ENCODE results near the gene ZMYND8. TPM values are rescaled to one million over a fixed set of nuclear protein-coding genes. Genes with fewer than 3 reads are reported as not detected.

The ZMYND8 gene
- total RNA-seq, 4 donors from 2014 or later, result 41.6 to 79.4 (median 60.7) TPM

DNA sequence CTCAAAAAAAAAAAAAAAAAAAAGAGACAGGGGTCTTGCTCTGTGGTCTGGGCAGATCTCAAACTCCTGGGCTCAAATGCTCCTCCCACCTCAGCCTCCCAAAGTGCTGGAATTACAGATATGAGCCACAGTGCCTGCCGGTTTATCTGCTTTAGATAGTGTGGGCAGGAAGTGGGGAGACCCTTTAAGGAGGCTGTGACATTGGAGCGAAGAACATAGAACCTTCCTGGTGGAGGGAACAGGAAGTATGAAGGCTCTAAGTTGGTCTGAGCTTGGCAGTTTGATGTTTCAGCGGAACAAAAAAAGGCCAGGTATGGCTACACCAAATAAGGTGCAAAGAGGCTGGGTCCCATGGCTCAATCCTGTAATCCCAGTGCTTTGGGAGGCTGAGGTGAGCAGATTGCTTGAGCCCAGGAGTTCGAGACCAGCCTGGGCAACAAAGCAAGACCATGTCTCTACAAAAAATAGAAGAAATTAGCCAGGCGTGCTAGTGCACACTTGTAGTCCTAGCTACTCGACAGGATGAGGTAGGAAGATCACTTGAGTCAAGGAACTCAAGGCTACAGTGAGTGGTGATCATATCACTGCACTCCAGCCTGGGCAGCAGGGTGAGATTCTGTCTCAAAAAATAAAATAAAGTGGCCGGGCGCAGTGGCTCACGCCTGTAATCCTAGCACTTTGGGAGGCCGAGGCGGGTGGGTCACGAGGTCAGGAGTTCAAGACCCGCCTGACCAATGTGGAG is 8.7 kb upstream of the ZMYND8 start:
- no peaks in the 10 kb centered on the region for H3K36me3 ChIP-seq
- WGBS, 2 donors (ENCODE audit: low coverage in 1 of 2), result 88 to 89% methylated on average over 10 to 13 of the region's 13 CpGs
- in situ Hi-C loops (cut with MboI; ENCODE audit: low pct_ligation_motif_present in 1 of 4, low pct_unique_long_range_greater_than_20kb in 1 of 4, low sequenced_read_pairs in 3 of 4), result loop anchor here in 1 of 4 donors (10.0 kb wide), 1 partner anchor 50 kb away; no protein-coding TSS in a partner anchor

DNA sequence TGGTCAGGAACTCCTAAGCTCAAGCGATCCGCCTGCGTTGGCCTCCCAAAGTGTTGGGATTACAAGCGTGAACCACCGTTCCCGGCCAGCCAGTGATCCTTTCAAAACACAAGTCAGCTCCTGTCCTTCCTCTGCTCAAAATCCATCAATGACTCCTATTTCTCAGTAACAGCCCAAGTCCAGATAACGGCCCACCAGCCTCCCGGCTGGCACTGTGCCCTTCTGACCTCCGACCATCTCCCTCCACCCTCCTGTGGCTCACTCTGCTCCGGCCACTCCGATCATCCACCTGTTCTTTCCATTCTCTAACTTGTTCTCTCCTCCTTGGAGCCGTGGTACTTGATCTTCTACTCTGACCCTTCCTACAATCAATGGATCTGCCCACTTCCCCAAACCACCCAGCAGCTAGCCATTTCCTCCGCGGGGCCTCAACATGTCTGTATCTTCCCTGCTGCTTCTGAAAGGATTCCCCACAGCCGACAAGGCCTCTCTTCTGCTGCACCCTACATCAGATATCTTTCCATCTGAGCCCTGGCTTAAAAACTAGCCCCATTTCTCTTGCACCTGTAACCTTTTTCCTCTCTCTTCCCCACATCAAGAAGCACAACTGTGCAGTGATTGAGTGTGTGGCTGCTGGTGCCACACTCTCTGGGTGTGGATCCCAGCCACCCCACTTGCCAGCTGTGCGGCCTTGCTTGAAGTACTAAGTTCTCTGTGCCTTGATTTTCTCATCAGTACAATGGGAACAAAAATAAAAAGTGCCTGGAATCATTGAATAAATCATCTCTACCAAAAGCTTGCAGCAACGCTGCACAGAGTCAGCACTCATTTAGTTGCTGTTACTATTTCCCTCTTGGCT is 6.1 kb upstream of the ZMYND8 start:
- 94 to 95% methylated on average over 12 to 17 of the region's 17 CpGs for WGBS, 2 donors (ENCODE audit: low coverage in 1 of 2)
- Histone ChIP-seq H3K36me3 (no peaks in the 10 kb centered on the region), H3K27ac (peak overlapping the region in 2 of 4 donors; percentile 99 to 100), H3K4me1 (peaks cover 39 to 44% (median 39%) of the 10 kb centered on the region in 4 donors), H3K4me3 (no peak overlapping the region), H3K9me3 (no peaks in the 10 kb centered on the region), H3K27me3 (no peaks in the 10 kb centered on the region)
- in situ Hi-C loops (cut with MboI; ENCODE audit: low pct_ligation_motif_present in 1 of 4, low pct_unique_long_range_greater_than_20kb in 1 of 4, low sequenced_read_pairs in 3 of 4), result loop anchor here in 1 of 4 donors (10.0 kb wide), 1 partner anchor 48 kb away; no protein-coding TSS in a partner anchor
- DNase-seq, result no peak
- no peak for TF ChIP-seq POLR2AphosphoS5 (IDR thresholded peaks at IDR 0.05)
- intact Hi-C loops (cut with DNase I; ENCODE audit: low total_unique reads), result no loop called here

More for the DNA sequence above, 8.7 kb upstream of the ZMYND8 start:
- Histone ChIP-seq H3K4me3 (no peak overlapping the region), H3K9me3 (no peaks in the 10 kb centered on the region), H3K27ac (no peak overlapping the region), H3K27me3 (no peaks in the 10 kb centered on the region), H3K4me1 (peaks cover 13 to 18% (median 14%) of the 10 kb centered on the region in 4 donors)
- TF ChIP-seq, protein P1, sequence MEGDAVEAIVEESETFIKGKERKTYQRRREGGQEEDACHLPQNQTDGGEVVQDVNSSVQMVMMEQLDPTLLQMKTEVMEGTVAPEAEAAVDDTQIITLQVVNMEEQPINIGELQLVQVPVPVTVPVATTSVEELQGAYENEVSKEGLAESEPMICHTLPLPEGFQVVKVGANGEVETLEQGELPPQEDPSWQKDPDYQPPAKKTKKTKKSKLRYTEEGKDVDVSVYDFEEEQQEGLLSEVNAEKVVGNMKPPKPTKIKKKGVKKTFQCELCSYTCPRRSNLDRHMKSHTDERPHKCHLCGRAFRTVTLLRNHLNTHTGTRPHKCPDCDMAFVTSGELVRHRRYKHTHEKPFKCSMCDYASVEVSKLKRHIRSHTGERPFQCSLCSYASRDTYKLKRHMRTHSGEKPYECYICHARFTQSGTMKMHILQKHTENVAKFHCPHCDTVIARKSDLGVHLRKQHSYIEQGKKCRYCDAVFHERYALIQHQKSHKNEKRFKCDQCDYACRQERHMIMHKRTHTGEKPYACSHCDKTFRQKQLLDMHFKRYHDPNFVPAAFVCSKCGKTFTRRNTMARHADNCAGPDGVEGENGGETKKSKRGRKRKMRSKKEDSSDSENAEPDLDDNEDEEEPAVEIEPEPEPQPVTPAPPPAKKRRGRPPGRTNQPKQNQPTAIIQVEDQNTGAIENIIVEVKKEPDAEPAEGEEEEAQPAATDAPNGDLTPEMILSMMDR (IDR thresholded peaks at IDR 0.05), result no peak
- no peak for TF ChIP-seq POLR2AphosphoS5 (IDR thresholded peaks at IDR 0.05)
- TF ChIP-seq POLR2A (IDR thresholded peaks at IDR 0.05), result no peak
- TF ChIP-seq EP300 (IDR thresholded peaks at IDR 0.05; ENCODE audit: low read depth), result no peak
- no peak for DNase-seq
- intact Hi-C loops (cut with DNase I; ENCODE audit: low total_unique reads), result no loop called here

DNA sequence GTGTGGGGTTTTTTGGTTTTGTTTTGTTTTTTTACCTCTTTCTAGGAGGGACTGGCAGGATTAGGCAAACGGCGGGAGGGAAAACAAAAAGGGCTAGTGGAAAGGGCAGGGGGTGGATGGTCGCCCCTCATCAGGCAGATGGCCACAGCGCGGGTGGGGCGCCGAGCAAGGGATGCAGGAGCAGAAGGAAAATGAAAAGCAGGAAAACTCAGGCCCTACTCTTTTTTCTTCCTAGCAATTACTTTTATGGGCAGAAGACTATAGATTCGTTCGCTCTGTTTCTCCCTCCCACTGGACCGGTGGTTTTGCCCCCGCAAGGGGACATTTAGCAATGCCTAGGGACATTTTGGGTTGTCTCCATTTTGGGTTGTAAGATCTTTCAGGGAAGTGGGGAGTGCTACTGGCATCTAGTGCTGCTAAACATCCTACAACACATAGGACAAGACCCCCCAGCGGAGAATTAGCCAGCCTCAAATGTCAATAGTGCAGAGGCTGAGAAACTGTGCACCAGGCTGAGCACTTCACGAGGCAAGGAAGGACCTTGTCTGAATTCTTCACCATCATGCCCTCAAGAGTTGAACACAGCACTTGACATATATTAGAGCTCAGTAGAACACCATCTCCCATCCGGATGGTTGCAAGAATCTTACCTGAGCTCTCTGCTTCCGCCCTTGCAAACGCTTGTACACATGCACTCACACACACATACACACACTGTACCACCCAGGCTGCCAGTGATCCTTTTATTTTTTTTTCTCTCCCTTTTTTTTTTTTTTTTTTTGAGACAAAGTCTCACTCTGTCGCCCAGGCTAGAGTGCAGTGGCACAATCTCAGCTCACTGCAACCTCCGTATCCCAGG is 4.8 kb upstream of the ZMYND8 start:
- 43 to 71% methylated on average over 10 to 18 of the region's 18 CpGs for WGBS, 2 donors (ENCODE audit: low coverage in 1 of 2)
- H3K4me1 ChIP-seq, result peaks cover 51 to 57% (median 51%) of the 10 kb centered on the region in 4 donors
- in situ Hi-C loops (cut with MboI; ENCODE audit: low pct_ligation_motif_present in 1 of 4, low pct_unique_long_range_greater_than_20kb in 1 of 4, low sequenced_read_pairs in 3 of 4), result loop anchor here in 1 of 4 donors (10.0 kb wide), 1 partner anchor 46 kb away; no protein-coding TSS in a partner anchor

More for the DNA sequence above, 4.8 kb upstream of the ZMYND8 start:
- H3K4me3 ChIP-seq, result no peak overlapping the region
- H3K9me3 ChIP-seq, result no peaks in the 10 kb centered on the region
- DNase-seq, result no peak
- peak overlapping the region; percentile 99 to 100 (median 100) for H3K27ac ChIP-seq
- no peaks in the 10 kb centered on the region for H3K36me3 ChIP-seq
- H3K27me3 ChIP-seq, result no peaks in the 10 kb centered on the region
- TF ChIP-seq, protein P1 (IDR thresholded peaks at IDR 0.05), result no peak
- TF ChIP-seq POLR2A (IDR thresholded peaks at IDR 0.05), result no peak
- TF ChIP-seq POLR2AphosphoS5 (IDR thresholded peaks at IDR 0.05), result no peak
- no peak for TF ChIP-seq EP300 (IDR thresholded peaks at IDR 0.05; ENCODE audit: low read depth)
- intact Hi-C loops (cut with DNase I; ENCODE audit: low total_unique reads), result no loop called here
